GM18508 (cell line): ENCODE measurements around the gene CUEDC1.
"Not testable (repeated sequence)": the region's sequence is repeated elsewhere in the genome, so short reads cannot be mapped to it uniquely, and the experiment has no call there.

ENCODE experiments used
- ATAC-seq: cut with Tn5 transposase; IDR thresholded peaks from one replicate; pipeline ENCODE4 v1.9.1; 2021; ENCODE audit warnings: moderate number of reproducible peaks; ENCODE audit not compliant: insufficient read depth, unreplicated experiment

CUEDC1 gene

DNA sequence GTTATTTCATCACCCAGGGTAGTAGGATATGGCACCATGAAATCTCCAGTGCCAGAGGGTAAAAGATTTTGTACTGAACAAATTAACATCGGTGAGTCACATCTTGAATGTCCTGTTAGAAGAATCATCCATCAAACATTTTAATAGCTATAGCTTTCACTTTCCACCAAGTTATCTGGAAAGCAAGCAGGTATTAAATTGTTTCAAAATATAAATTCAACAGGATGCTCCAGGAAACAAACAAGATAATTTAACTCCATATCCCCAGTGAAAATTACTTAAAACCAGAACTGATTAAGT lies 30.4 kb upstream of the CUEDC1 start:
- ATAC-seq: no peak

DNA sequence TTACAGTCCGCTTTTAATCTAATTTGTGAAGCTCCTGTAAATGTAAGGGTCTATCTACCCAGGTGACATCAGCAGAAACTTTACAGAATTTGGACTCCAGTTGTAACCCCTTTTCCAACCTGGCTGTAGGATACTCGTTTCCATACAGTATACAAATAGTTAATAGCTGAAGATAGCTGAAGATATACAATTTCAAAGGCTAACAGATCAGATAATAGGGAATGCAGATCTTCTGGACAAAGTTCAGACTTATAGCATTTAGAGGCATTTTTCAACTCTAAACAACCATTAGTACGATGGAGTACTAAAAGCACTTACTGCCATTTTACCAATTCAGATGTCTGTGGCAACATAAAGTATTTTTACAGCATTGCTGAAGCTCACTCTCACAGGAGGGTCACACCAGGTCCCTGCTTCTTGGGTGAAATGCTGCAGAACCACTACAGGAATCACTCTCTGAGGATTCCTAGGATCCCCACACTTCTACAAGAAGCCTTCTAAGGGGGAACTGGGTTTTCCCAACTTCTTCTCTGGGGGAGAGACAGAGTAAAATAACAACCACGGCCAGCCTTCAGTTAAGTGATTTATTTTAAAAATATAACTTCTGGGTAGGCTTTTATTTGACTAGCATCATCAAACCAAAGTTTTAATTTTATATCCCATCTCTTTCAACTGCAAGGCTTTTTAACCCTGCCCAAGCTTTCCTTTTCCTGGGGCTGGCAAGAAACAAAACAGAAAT lies 29.9 kb upstream of the CUEDC1 start:
- no peak for ATAC-seq

DNA sequence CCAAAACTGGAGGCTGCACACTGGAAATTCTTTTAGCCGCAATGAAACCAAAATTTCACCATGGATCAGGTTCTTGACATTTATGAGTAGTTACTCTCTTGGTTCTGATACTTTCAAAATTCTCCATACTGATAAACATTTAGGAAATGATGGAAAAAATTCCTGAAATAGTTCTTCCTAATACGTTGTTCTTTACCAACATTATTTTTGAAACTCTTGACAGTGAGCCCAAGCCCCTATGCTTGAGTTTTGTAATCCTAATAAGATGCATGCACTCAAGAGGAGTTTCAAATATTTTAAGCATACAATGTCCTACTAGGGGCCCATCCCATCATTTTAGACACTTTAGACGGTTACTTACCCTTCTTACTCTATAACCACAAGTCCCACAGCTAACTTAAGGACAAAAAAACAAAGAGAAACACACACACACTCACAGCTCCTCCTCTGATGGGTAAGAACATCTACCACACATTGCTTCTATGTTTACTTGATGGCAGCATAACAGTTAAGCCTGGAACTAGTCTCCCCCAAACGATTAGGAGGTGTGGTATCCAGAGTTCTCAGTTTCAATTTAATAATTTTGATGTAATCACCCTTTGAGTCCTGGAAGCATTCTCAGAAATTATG lies 29.2 kb upstream of the CUEDC1 start:
- ATAC-seq: no peak

DNA sequence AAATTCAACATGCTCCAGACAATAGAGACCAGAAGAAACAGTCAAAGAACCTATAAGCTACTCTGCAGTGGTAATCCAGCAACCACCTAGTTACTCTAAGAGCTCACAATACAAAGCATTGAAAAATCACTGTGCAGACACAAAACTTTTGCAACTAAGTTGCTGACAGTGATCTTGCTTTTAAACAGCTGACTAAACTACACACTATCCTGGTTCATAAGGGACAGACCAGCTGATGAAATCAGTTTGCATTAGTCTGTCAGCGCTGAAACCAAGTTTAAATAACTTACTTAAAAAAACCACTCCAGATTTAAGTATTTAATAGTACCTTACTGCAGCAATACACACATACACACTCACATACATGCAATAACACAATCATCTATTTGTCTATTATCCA lies 28.2 kb upstream of the CUEDC1 start:
- ATAC-seq: no peak

DNA sequence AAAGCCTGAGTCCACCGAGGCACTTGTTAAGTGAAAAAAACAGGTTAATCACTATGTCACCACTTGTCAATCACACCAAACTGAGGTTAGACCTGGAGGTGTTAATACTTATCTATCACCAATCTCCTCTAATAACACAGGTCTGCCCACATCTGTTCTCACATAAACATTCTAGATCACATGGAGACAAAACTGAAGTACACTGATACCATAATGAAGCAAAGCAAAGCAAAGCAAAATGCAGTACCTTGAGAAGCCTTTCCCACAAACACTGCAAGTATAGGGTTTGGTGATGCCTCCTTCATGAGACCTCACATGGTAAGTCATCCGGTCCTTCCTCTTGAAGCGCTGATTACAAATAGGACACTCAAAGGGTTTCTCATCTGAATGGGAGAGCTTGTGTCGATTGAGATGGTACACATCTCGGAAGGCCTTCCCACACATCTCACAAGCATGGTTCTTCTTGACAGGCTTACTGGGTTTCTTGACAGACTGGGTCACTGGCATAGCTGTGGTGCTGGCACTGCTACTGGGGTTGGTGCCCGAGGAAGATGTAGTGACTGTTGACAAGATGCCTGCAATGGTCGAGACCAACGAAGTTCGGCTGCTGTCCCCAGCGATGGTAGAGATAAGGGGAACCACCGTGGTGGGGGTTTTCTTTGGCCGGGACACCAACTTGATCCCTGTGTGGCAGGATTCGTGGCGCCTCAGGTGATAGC lies 27.4 kb upstream of the CUEDC1 start:
- ATAC-seq: no peak

DNA sequence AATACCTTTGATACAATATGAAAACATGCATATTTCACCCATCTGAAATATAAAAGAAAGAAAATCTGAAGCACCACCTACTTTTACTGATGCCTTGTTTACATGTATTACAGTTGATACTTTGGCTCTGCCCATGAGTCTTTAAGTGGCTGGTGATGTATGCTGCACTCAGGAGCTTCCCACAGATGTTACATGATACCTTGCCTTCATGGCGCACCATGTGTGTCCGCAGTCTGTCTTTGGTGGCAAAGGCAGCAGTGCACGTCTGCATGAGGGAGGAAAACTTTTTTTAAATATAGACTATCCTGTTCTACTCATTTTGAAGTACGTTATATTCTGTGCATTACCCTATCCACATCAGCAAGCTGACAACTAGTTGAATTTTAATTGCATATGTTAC lies 25.3 kb upstream of the CUEDC1 start:
- ATAC-seq: no peak

DNA sequence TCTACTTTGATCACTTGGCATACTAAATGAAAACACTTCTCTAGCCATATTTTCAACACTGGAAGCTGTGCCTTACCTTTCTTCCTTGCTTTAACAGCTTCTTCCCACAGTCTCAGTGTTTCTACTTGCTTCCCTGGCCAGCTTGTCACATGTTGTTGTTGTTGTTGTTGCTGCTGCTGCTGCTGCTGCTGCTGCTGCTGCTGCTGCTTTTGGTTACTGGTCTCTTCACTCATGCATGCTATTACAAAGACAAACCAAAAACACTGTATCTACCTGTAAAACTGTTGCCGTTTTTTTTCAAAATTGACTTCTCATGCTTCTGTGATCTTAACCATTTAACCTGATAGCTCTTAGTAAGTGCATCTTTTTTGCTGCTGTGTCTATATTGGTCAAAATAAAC lies 23.9 kb upstream of the CUEDC1 start:
- no peak for ATAC-seq

DNA sequence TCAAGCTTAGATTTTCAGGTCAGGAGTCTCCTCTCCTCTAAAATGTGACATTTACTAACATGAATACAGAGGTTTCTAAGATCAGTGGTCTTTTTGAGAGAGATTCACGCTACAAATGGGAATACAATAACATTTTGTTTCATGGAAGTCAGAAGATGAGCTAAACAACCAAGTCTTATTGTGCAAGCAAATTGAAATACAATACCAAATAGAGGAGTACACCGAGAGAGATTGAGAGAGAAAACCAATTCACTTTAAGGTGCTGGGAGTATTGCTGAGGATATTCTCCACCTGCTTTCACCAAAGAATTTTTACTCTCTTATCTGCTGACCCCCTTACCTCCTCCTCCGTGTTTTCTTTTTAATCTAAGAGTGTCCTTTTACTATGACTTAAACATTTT lies 21.4 kb upstream of the CUEDC1 start:
- no peak for ATAC-seq

DNA sequence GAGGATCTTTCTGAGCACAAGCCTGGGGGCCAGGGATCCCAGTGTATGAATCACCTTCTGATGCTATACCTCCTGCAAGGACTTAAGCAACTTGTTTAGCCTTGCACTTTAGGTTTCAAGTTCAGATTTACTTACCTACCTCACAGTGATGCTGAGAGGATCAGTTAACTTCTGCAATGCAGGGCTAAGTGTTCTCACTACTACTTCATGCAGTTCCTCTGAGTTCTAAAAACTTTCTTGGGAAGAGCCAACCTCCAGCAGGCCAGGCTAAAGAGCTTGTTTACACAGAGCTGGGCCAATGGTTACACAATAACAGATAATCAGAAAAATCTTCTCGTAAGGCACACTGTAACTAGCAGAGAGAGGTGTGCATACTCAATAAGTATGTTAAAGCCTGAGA lies 19.8 kb upstream of the CUEDC1 start:
- ATAC-seq: no peak

DNA sequence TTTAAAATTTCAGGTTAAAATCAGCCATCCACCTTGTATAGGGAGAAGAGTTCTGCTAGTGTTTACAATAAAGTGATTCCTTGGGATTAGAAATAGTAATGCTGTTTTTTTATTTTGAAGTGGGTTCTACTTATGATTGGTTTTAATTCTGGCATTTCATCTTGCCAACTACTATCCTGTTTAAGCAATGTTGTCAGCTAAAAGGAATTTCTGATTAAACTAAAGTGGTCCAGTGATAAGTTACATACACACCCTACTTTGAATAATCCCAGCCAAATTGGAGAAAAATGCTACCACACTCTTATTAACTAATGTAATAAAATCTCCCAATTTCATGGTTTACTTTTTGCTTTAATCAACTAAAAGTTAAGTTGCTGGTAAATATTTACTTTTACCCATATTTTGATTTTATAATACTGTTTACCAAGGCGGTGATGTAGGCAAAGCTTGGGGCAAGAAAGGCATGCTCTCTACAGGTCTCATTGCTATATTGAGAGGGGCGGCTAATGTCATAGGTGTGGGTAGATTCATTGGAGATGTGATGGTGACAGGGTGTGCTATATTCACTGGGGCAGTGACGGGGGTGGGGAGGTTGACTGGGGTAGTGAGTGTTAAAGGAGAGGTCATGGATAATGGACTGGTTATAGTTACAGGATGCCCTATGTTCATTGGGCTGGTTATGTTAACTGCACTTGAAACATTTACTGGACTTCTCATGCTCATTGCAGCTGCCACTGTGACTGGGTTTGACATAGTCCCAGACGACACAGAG lies 19.0 kb upstream of the CUEDC1 start:
- not testable (repeated sequence) for ATAC-seq

DNA sequence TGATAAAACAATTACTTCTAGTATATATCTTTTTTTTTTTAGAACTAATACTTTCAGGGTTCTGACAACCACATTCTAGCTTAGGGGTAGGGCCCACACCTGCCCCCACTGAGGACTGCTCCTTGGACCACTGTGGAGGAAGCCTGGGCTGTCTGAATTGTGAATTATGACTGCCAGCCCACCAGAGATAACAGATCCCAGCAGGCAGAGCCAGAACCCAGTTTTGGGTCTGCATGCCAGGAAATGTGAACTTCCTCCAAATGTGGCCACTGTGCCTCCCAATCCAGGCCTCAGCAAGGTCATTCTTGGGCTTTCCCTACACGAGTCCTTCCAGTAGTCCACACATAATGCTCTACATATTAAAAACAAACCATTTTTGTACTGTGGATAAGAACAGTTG lies 16.9 kb upstream of the CUEDC1 start:
- no peak for ATAC-seq

DNA sequence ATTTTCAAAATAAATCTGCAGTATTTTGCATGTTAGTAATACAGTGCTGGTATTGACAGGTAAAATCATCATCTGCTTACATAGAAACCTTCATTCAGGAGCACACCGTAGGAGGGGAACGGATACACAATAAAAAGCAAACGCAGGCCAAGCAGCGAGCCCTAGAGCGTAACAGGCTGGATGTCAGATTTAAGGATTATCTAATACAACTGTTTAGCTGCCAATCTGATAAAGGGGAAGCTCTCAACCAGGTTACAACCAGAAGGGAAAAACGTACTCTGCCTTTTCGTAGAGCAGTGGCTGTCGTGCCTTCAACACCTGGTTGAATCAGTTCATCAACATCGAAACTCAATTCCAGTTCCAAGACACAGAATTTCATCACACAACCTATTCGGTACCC lies 16.4 kb upstream of the CUEDC1 start:
- no peak for ATAC-seq

DNA sequence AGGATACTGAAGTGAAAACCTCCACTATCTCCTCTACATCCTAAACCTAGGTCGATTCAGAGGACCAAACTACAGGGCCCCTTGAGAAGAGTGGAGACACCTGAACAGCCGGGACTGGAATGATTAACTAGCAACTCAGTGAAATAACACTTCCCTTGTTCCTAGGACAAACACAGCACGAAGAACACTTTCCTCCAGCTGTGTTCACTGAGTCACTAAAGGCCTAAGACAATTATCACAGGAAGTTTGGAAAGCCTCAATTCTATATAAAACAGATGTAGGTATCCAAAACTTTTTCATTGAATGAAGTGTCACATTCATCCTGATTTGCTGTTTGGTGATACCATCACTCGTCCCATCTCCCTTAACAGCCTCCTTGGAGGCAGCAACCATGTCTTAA lies 15.5 kb upstream of the CUEDC1 start:
- ATAC-seq: no peak

DNA sequence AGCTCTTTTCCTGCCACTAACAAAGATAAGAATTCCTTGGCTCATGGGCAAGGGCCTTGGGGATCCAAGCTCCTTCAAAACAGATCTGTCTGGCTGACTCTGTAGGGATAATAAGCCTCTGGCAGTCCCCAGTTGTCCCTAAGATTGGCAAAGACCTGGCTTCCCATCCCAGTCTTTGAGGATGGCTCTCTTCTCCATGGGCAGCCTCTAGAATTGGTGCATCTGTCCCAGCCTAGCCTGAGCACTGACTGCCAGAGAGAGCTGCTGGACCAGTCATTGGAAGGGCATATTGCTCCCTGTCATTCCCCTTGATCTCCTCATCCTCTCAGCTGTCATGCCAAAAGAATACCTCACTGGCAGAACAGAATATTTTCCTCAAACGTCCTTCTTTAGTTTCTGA lies 13.2 kb upstream of the CUEDC1 start:
- ATAC-seq: no peak

DNA sequence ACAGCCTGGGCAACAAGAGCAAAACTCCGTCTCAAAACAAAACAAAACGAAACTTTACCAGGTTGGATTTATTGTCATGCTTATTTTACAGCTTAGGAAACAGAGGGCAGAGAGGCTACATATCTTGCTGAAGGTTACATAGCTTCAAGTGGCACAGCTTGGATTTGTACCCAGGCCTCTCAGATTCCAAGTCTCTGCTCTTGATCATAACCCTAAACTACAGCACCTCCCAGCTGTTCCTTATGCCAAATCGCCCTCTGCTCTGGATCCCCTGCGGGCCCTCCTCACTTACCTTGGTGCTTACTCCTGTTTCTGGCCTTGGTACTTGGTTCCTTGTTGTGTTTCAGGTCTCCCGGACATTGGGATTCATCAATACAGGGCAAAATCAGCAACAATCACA lies 11.7 kb upstream of the CUEDC1 start:
- no peak for ATAC-seq

DNA sequence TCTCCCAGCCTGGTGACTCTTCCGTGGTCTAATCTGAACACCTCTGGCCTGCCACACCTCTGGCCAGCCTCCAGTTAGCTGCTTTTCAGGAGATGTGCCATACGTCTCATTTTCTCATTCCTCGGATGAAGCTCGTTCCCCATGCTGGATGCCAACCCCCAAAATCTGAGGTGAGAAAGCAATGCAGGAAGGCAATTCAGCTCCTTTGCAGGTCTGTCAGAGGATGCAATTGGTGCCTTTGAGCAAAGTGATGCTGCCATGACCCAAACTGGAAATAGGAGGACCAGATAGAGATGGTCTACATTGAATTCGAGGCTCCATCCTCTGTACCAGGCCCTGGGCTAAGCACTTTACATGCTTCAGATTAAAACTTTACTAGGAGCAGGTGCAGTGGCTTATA lies 11.0 kb upstream of the CUEDC1 start:
- ATAC-seq: no peak

DNA sequence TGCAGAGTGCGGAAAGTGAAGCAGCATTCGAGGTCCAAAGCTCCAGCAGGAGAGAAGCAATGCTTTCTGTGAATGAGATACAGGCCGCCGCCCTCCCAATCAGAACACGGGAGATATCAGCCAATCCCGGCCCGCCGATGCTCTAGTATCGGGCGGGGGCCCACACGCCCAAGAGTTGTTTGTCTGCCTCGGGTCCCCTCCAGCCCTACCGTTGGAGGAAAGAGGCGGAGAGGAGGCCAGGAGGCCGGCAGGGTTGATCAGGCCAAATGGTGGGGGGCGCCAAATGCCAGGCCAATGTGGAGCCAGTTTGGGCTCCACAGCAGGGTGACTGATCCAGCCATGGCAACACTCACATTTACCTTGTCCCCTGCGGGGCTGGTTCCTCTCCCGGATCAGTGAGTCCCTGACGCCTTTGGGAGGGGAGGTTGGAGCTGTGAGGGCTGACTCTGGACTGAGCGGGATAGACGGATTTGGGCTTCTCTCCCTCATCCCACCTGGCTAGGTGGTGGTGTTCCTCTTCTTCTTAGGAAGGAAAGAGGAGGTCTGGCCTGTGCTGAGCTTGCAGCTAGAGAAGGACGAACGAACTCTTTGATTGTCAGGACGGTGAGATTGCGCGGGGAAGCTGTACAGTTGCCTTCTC lies 10.4 kb upstream of the CUEDC1 start:
- ATAC-seq: no peak

DNA sequence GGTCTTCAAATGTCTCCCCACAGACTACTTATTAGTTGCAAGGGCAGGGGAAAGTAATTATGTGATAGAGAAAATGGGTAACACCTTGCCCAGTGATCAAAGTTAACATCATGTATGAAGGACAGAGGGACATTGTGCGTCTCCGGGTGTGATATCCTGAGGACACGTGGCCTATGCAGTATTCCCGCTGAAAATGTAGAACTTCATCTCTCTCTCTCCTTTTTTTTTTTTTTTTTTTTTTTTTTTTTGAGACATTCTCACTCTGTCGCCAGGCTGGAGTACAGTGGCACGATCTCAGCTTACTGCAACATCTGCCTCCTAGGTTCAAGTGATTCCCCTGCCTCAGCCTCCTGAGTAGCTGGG lies 7.9 kb upstream of the CUEDC1 start:
- no peak for ATAC-seq

DNA sequence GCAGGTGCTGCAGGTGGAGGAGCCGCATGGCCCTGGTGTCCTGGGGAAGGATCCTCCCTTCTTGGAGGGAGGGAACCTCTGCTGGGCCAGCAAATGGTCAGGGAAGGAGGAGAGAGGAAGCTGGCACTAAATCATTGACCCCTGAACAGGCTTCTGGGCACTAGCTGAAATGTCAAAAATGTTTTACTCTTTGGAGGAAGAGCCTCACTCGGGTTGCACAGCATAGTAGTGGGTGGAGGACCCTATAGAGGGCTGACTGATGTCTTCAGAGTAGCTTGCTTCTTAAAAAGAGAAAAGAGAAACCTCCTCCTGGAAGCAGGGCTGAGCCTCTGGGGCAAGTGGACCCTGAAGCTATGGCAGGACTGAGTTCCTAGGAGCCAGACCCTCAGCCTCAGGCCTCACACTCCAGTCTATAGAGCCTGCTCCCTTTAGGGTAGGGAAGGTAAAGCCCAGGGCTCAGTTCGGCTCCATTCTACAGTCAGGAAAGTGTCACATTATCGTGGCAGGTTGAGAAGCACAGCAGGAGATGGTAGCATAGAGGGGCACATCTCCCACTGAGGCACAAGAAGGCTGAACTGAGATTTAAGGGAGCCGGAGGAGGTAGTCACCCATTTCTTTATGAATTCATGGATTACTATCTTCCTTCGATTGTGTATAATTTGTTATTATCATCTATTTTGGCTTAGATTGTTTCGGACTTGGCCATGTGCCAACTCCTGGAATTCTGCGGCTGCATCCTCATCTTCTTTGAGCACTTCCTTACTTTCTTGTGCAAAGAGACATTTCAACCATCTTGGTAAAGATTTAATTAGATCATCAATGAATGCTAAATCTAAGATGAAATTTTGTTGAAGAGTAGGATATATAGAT lies 7.3 kb upstream of the CUEDC1 start:
- no peak for ATAC-seq

DNA sequence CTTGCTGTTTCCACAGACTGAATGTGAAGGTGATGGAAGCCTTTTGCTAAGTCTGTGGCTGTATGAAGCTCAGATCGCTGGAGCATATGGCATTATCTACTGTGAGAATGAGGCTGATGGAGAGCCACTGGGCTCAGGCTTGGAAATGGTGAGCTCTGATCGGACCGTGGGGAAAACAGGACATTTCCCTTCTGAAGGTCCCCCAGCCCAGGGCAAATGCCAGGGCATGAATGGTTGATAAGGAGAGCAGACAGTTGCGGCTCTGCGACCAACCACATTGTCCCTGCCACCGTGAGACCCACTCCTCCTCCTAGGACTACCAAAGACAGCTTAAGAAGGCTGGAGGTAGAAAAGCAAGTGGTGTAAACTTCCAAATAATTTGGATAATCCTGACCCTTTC lies 4.7 kb upstream of the CUEDC1 start:
- no peak for ATAC-seq
